Measurements from ENCODE around the gene PPP1R1A. TPM values are rescaled to one million over a fixed set of nuclear protein-coding genes. Genes with fewer than 3 reads are reported as not detected.

Gene PPP1R1A
- total and polyA plus RNA-seq, 2 donors (not counting 1 experiment from before 2014, with no cell fraction given) = not detected

DNA sequence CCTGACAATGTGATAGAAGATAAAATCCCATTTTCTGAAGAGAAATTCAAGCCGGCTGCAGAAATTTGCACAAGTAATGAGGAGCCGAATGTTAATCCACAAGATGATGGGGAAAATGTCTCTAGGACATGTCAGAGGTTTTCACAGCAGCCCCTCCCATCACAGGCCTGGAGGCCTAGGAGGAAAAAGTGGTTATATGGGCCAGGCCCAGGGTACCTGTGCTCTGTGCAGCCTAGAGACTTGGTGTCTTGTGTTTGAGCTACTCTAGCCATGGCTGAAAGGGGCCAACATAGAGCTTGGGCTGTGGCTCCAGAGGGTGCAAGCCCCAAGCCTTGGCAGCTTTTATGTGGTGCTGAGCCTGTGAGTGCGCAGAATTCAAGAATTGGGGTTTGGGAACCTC is 38.8 kb upstream of the PPP1R1A start:
- no peak overlapping the region for H3K4me3 ChIP-seq (ENCODE audit: control extremely low read depth in 1 of 5, extremely low read depth in 1 of 5, insufficient read depth in 1 of 5, low read depth in 2 of 5, low read length in 4 of 5)
- H3K27me3 ChIP-seq (replicated peaks in 1 of 4; ENCODE audit: control extremely low read depth in 1 of 4, control insufficient read depth in 3 of 4, insufficient read depth in 4 of 4, low read length in 3 of 4) = peaks cover 0 to 37% (median 13%) of the 10 kb centered on the region in 4 experiments
- no peak overlapping the region for H3K27ac ChIP-seq (ENCODE audit: low read length in 2 of 2)
- H3K4me2 ChIP-seq (replicated peaks; ENCODE audit: low read depth, low read length, poor library complexity, severe bottlenecking) = no peak overlapping the region
- H3K9me3 Mint-ChIP-seq (ENCODE audit: insufficient read depth) = no peaks in the 10 kb centered on the region
- no peaks in the 10 kb centered on the region for H3K36me3 ChIP-seq (replicated peaks in 1 of 2; ENCODE audit: control extremely low read depth in 1 of 2, control insufficient read depth in 1 of 2, extremely low read depth in 1 of 2, insufficient read depth in 2 of 2, low read length in 1 of 2)
- no peak overlapping the region for H3K27ac Mint-ChIP-seq
- WGBS (ENCODE audit: insufficient coverage) = 91% methylated on average over 2 of the region's 3 CpGs
- intact Hi-C loops (cut with micrococcal nuclease) = no loop called here
- peaks cover 2 to 15% (median 14%) of the 10 kb centered on the region in 3 donors for H3K9me3 ChIP-seq (ENCODE audit: control extremely low read depth in 1 of 3, control insufficient read depth in 2 of 3, insufficient read depth in 1 of 3, low read length in 2 of 3)
- H3K4me1 Mint-ChIP-seq = no peaks in the 10 kb centered on the region
- ChIA-PET CTCF (no interaction called here), POLR2A (no interaction called here)
- H3K9ac ChIP-seq (ENCODE audit: low read length) = no peak overlapping the region
- TF ChIP-seq EZH2 (IDR thresholded peaks at IDR 0.05; ENCODE audit: borderline replicate concordance, insufficient read depth, low read depth, low read length, poor library complexity, severe bottlenecking) = no peak
- TF ChIP-seq, protein P1, sequence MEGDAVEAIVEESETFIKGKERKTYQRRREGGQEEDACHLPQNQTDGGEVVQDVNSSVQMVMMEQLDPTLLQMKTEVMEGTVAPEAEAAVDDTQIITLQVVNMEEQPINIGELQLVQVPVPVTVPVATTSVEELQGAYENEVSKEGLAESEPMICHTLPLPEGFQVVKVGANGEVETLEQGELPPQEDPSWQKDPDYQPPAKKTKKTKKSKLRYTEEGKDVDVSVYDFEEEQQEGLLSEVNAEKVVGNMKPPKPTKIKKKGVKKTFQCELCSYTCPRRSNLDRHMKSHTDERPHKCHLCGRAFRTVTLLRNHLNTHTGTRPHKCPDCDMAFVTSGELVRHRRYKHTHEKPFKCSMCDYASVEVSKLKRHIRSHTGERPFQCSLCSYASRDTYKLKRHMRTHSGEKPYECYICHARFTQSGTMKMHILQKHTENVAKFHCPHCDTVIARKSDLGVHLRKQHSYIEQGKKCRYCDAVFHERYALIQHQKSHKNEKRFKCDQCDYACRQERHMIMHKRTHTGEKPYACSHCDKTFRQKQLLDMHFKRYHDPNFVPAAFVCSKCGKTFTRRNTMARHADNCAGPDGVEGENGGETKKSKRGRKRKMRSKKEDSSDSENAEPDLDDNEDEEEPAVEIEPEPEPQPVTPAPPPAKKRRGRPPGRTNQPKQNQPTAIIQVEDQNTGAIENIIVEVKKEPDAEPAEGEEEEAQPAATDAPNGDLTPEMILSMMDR (IDR thresholded peaks at IDR 0.05) = no peak
- no peak overlapping the region for H2AFZ ChIP-seq (ENCODE audit: insufficient read depth, low read depth, low read length, poor library complexity, severe bottlenecking)
- DNase-seq (no peak), ATAC-seq (ENCODE audit: low read depth) (no peak)
- H3K79me2 ChIP-seq (ENCODE audit: control insufficient read depth, insufficient read depth, low read length) = no peaks in the 10 kb centered on the region
- H3K27me3 Mint-ChIP-seq = peaks cover 62% of the 10 kb centered on the region
- no peak overlapping the region for H3K4me3 Mint-ChIP-seq
- H4K20me1 ChIP-seq (ENCODE audit: control insufficient read depth, insufficient read depth, low read length, poor library complexity, severe bottlenecking) = no peaks in the 10 kb centered on the region
- no peaks in the 10 kb centered on the region for H3K4me1 ChIP-seq (ENCODE audit: control insufficient read depth in 2 of 2, insufficient read depth in 2 of 2, low read length in 2 of 2)

GRCh38 chr12:54625598-54625997 is 37.1 kb upstream of the PPP1R1A start:
- H3K27ac ChIP-seq (ENCODE audit: low read length in 2 of 2) = no peak overlapping the region
- intact Hi-C loops (cut with micrococcal nuclease) = no loop called here
- H3K27ac Mint-ChIP-seq = no peak overlapping the region
- CTCF ChIA-PET = no interaction called here
- H3K4me3 Mint-ChIP-seq = no peak overlapping the region
- no peaks in the 10 kb centered on the region for H3K4me1 Mint-ChIP-seq
- H3K36me3 ChIP-seq (replicated peaks in 1 of 2; ENCODE audit: control extremely low read depth in 1 of 2, control insufficient read depth in 1 of 2, extremely low read depth in 1 of 2, insufficient read depth in 2 of 2, low read length in 1 of 2) = no peaks in the 10 kb centered on the region
- H3K9me3 Mint-ChIP-seq (ENCODE audit: insufficient read depth) = no peaks in the 10 kb centered on the region
- H2AFZ ChIP-seq (ENCODE audit: insufficient read depth, low read depth, low read length, poor library complexity, severe bottlenecking) = no peak overlapping the region
- peaks cover 63% of the 10 kb centered on the region for H3K27me3 Mint-ChIP-seq
- POLR2A ChIA-PET = no interaction called here
- no peaks in the 10 kb centered on the region for H3K4me1 ChIP-seq (ENCODE audit: control insufficient read depth in 2 of 2, insufficient read depth in 2 of 2, low read length in 2 of 2)
- TF ChIP-seq, protein P1 (IDR thresholded peaks at IDR 0.05) = no peak
- TF ChIP-seq EZH2 (IDR thresholded peaks at IDR 0.05; ENCODE audit: borderline replicate concordance, insufficient read depth, low read depth, low read length, poor library complexity, severe bottlenecking) = no peak
- DNase-seq (no peak), ATAC-seq (ENCODE audit: low read depth) (no peak)
- H4K20me1 ChIP-seq (ENCODE audit: control insufficient read depth, insufficient read depth, low read length, poor library complexity, severe bottlenecking) = no peaks in the 10 kb centered on the region
- H3K79me2 ChIP-seq (ENCODE audit: control insufficient read depth, insufficient read depth, low read length) = no peaks in the 10 kb centered on the region
- no peak overlapping the region for H3K4me2 ChIP-seq (replicated peaks; ENCODE audit: low read depth, low read length, poor library complexity, severe bottlenecking)
- H3K9ac ChIP-seq (ENCODE audit: low read length) = no peak overlapping the region
- peaks cover 2 to 15% (median 14%) of the 10 kb centered on the region in 3 donors for H3K9me3 ChIP-seq (ENCODE audit: control extremely low read depth in 1 of 3, control insufficient read depth in 2 of 3, insufficient read depth in 1 of 3, low read length in 2 of 3)
- no peak overlapping the region for H3K4me3 ChIP-seq (ENCODE audit: control extremely low read depth in 1 of 5, extremely low read depth in 1 of 5, insufficient read depth in 1 of 5, low read depth in 2 of 5, low read length in 4 of 5)
- peaks cover 0 to 33% (median 15%) of the 10 kb centered on the region in 4 experiments for H3K27me3 ChIP-seq (replicated peaks in 1 of 4; ENCODE audit: control extremely low read depth in 1 of 4, control insufficient read depth in 3 of 4, insufficient read depth in 4 of 4, low read length in 3 of 4)

Data from B cell (primary cell).